Measurements from ENCODE around the gene RPL3. TPM values are rescaled to one million over a fixed set of nuclear protein-coding genes. Genes with fewer than 3 reads are reported as not detected.

The RPL3 gene
- total RNA-seq, 1 experiment from 2014 or later = 1,117 TPM

DNA sequence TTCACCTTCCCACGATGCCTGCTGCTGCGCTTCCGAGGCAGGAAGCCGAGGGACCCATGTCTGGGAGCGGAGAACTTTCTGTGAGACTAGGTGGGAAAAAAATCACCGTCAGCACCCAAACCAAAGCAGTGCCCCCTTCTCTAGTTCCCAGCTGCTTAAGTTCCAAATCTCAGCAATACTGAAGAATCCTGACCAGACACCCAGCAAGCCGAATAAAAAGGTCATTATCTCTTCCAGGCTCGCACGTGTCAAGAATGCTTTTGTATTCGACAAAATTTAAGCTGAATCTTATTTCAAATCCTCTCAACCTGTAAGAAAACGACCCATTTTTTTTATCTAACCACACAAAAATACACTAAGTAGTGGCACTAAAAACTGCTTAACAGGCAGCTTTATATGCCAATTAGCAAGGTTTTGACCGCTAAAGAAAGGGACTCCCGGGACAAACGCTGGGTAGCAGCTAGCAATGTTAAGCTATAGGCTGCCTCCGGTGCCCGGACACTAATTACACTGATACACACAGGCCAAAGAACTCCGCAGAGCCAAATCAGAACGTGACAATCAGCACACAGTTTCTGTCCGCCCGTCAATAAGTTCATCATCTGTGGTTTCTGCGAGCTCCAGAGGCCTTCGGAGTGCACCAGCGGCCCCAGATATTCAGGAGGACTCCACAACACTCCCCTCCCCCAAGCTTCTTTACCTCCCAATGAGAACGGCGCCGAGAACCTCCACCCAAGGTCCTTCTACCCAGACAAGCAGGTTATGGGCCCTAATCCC lies 728 bp downstream of the RPL3 start:
- Histone ChIP-seq H3K4me1 (ENCODE audit: insufficient read depth, low read length, poor library complexity, severe bottlenecking) (peaks cover 31% of the 10 kb centered on the region), H3K9me3 (ENCODE audit: low read depth, low read length, poor library complexity, severe bottlenecking) (no peaks in the 10 kb centered on the region), H3K27ac (ENCODE audit: low read depth, low read length, poor library complexity, severe bottlenecking) (peak overlapping the region; percentile 98), H3K36me3 (ENCODE audit: insufficient read depth, low read length, poor library complexity, severe bottlenecking) (peaks cover 53% of the 10 kb centered on the region), H3K27me3 (replicated peaks; ENCODE audit: insufficient read depth, low read depth, low read length, poor library complexity) (no peaks in the 10 kb centered on the region), H3K4me3 (ENCODE audit: low read depth, low read length, poor library complexity, severe bottlenecking) (peak overlapping the region; percentile 87)
- ChIA-PET CTCF (interaction anchor here (0.8 to 1.7 kb wide), 2 partner anchors 9 to 13 kb away, joined by 3 read pairs; no protein-coding TSS in a partner anchor), POLR2A (ENCODE audit: low non-redundant PET) (interaction anchor here (0.6 to 1.4 kb wide), 8 partner anchors 10 to 706 kb away, joined by 3 to 5 read pairs (median 4); partner anchors contain the start of gene ATF4)
- TF ChIP-seq, protein P1, sequence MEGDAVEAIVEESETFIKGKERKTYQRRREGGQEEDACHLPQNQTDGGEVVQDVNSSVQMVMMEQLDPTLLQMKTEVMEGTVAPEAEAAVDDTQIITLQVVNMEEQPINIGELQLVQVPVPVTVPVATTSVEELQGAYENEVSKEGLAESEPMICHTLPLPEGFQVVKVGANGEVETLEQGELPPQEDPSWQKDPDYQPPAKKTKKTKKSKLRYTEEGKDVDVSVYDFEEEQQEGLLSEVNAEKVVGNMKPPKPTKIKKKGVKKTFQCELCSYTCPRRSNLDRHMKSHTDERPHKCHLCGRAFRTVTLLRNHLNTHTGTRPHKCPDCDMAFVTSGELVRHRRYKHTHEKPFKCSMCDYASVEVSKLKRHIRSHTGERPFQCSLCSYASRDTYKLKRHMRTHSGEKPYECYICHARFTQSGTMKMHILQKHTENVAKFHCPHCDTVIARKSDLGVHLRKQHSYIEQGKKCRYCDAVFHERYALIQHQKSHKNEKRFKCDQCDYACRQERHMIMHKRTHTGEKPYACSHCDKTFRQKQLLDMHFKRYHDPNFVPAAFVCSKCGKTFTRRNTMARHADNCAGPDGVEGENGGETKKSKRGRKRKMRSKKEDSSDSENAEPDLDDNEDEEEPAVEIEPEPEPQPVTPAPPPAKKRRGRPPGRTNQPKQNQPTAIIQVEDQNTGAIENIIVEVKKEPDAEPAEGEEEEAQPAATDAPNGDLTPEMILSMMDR (conservative IDR thresholded peaks at IDR 0.05; ENCODE audit: low read depth, low read length) = no peak
- TF ChIP-seq EZH2 (IDR thresholded peaks at IDR 0.05; ENCODE audit: borderline replicate concordance, low read depth, low read length, poor library complexity, severe bottlenecking) = no peak
- no peak for DNase-seq (ENCODE audit: low spot score)
- intact Hi-C loops (cut with micrococcal nuclease; ENCODE audit: unreplicated experiment) = loop anchor here (5.0 to 10.0 kb wide), 2 partner anchors 209 to 314 kb away; no protein-coding TSS in a partner anchor
- BruUV-seq (replicated peaks) = TSS peak; percentile 75

GRCh38 chr22:39317775-39318506 lies 1.5 kb downstream of the RPL3 start:
- no peak for TF ChIP-seq EZH2 (IDR thresholded peaks at IDR 0.05; ENCODE audit: borderline replicate concordance, low read depth, low read length, poor library complexity, severe bottlenecking)
- TF ChIP-seq, protein P1 (conservative IDR thresholded peaks at IDR 0.05; ENCODE audit: low read depth, low read length) = no peak
- Histone ChIP-seq H3K27me3 (replicated peaks; ENCODE audit: insufficient read depth, low read depth, low read length, poor library complexity) (no peaks in the 10 kb centered on the region), H3K4me3 (ENCODE audit: low read depth, low read length, poor library complexity, severe bottlenecking) (peak overlapping the region; percentile 87), H3K9me3 (ENCODE audit: low read depth, low read length, poor library complexity, severe bottlenecking) (no peaks in the 10 kb centered on the region), H3K4me1 (ENCODE audit: insufficient read depth, low read length, poor library complexity, severe bottlenecking) (peaks cover 31% of the 10 kb centered on the region), H3K27ac (ENCODE audit: low read depth, low read length, poor library complexity, severe bottlenecking) (peak overlapping the region; percentile 98), H3K36me3 (ENCODE audit: insufficient read depth, low read length, poor library complexity, severe bottlenecking) (peaks cover 60% of the 10 kb centered on the region)
- intact Hi-C loops (cut with micrococcal nuclease; ENCODE audit: unreplicated experiment) = loop anchor here (5.0 to 10.0 kb wide), 2 partner anchors 209 to 313 kb away; no protein-coding TSS in a partner anchor
- BruUV-seq (replicated peaks) = no TSS peak
- ChIA-PET CTCF (interaction anchor here (0.8 to 1.7 kb wide), 3 partner anchors 8 to 211 kb away, joined by 3 read pairs; no protein-coding TSS in a partner anchor), POLR2A (ENCODE audit: low non-redundant PET) (interaction anchor here (0.7 to 0.8 kb wide), 2 partner anchors 9 to 202 kb away, joined by 3 to 5 read pairs; partner anchors contain the start of gene ATF4)
- DNase-seq (ENCODE audit: low spot score) = no peak

- CTCF ChIA-PET = interaction anchor here (0.7 to 1.7 kb wide), 5 partner anchors 7 to 212 kb away, joined by 3 to 5 read pairs (median 3); no protein-coding TSS in a partner anchor
- TF ChIP-seq EZH2 (IDR thresholded peaks at IDR 0.05; ENCODE audit: borderline replicate concordance, low read depth, low read length, poor library complexity, severe bottlenecking) = no peak
- TF ChIP-seq, protein P1 (conservative IDR thresholded peaks at IDR 0.05; ENCODE audit: low read depth, low read length) = no peak
- intact Hi-C loops (cut with micrococcal nuclease; ENCODE audit: unreplicated experiment) = loop anchor here (5.0 to 10.0 kb wide), 2 partner anchors 210 to 312 kb away; no protein-coding TSS in a partner anchor
- H3K9me3 ChIP-seq (ENCODE audit: low read depth, low read length, poor library complexity, severe bottlenecking) = no peaks in the 10 kb centered on the region
- no peaks in the 10 kb centered on the region for H3K27me3 ChIP-seq (replicated peaks; ENCODE audit: insufficient read depth, low read depth, low read length, poor library complexity)
- POLR2A ChIA-PET (ENCODE audit: low non-redundant PET) = interaction anchor here (0.6 to 1.0 kb wide), 3 partner anchors 17 to 209 kb away, joined by 3 read pairs; no protein-coding TSS in a partner anchor
- peaks cover 31% of the 10 kb centered on the region for H3K4me1 ChIP-seq (ENCODE audit: insufficient read depth, low read length, poor library complexity, severe bottlenecking)
- H3K36me3 ChIP-seq (ENCODE audit: insufficient read depth, low read length, poor library complexity, severe bottlenecking) = peaks cover 68% of the 10 kb centered on the region
- H3K27ac ChIP-seq (ENCODE audit: low read depth, low read length, poor library complexity, severe bottlenecking) = peak overlapping the region; percentile 98
- BruUV-seq (replicated peaks) = no TSS peak
- no peak for DNase-seq (ENCODE audit: low spot score)
- peak overlapping the region; percentile 87 for H3K4me3 ChIP-seq (ENCODE audit: low read depth, low read length, poor library complexity, severe bottlenecking)
Measured at GRCh38 chr22:39317084-39317774, 2.2 kb downstream of the RPL3 start.

Measured in A673 (cell line).